Stimulated activated CD8-positive, alpha-beta memory T cell treated with anti-CD3 and anti-CD28 coated beads, Interleukin-12 subunit alpha, Interleukin-12 subunit beta, amount 100 ng/mL, for 24 hours (primary cell): ENCODE data around the gene CORO7.

ENCODE experiments used
- DNase-seq: peaks from one replicate; pipeline ENCODE4 v3.0.0-alpha.2; 2020; ENCODE audit errors: extremely low read depth

Gene CORO7

DNA sequence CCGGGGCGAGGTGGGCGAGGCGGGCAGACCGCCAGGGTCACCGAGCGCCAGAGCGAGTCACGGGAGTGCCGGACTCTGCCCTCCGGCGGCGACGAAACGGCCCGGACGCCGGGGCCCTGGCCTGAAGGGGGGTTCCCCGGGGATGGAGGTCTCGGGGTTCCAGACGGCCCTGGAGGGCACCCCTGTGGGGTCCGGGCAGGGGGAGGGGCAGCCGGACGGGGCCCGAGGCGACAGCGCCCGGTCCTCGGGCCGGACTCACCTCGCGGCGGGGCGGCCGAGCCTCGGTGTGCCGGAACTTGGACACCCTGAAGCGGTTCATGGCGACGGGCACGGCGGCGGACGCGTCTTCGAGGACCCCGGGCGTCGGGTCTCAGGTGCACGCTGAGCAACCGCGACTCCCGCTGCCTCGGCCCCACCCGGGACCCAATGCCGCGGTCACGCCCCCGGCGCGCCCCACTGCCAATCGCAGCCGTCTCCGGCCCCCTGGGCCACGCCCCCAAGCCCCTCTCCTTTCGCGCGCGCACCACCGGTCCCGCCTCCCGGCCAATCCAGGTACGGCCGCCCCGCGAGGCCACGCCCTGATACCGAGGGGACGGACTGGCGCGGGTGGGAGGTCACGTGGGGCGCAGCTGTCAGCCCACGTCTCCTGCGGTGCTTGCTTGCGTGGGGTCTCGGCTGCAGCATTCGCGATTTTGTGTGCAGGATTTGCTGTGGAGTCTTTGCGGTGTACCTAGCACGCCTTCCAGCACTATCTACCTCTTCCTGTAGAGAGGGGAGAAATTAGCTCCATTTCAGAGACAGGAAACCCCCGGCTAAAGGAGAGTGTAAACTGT lies at the start of gene CORO7:
Gene CORO7, minus strand, starts transcription at position 397 of the 833 bp plus-strand sequence. Its CDS starts 78 bp downstream, at position 319.
- DNase-seq: peak; percentile 98

DNA sequence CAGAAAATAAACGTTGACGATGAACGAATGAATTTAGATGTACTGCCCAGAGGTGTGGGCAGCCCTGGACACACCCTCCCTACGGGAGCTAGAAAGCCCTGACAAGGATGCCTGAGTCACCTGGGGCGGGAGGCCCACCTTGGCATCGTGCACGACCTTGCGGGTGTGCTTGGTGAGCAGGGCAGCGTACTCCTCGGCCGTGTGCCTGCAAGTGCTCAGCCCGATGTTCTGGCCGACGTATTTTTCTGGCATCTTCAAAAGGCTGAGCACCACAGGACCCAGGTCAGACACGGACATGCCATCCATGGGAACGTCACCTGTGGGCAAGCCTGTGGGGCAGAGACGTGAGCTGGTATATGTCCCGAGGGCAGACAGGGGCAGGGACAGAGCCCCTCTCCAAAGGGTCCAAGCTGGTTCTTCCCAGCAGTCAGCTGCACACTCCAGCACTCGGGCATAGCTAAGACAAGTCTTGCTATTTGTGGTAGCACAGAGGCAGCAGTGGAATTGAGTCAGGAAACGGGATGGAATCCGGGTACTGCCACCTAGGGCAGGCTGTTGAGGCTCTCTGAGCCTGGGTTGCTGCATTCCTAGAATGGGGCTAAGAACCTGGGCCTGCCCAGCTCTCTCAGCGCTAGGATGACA lies 47.2 kb upstream of the CORO7 start:
- DNase-seq: no peak

DNA sequence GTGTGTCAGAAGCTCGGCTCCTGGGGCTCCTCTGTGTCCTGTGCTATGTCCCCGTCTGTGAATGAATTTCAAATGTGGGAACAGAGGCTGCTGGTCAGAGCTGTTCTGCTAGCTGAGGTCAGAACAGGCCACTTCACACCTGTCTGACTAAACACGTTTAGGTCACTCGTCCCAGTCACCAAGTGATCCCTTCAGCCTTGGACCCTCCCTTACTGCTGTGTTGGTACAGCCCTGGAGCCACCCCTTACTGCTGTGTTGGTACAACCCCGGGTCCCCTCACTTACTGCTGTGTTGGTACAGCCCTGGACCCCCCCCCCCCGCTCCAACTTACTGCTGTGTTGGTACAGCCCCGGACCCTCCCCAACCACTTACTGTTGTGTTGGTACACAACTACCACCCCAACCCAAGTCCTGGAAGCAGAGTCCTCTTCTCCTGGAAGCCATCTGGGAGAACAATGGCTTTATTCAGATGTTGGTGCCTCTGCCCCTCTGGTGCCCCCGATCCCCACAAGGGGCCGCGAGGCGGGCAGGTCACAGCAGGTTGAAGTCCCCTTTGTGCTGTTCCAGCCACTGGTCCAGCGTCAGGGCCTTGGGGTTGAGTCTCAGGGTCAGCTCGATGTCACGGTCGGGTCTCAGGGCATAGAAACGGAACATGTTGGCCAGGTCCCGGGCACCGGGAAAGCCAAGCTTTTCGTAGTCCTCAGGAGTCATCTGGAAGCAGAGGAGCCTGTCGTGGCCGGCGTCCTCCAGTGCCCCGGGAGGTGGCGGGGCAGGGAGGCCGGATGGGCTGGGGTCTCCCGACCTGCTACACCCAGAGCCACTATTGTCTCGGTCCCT lies 45.1 kb upstream of the CORO7 start:
- no peak for DNase-seq

DNA sequence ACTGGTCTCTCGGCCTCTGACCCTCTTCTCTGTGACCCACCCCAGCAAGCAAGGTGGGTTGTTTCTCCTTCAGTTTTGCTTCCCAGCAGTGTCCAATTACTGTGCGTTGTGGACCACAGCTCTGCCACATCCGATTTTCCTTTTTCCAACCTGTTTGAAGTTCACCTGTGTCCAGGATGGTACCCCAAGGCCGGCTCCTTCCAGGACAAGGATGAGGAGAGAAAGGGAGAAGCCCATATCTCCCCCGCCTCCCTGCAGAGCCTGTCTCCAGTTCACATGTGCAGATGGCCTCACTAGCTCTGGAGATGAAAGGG lies 44.5 kb upstream of the CORO7 start:
- DNase-seq: no peak

DNA sequence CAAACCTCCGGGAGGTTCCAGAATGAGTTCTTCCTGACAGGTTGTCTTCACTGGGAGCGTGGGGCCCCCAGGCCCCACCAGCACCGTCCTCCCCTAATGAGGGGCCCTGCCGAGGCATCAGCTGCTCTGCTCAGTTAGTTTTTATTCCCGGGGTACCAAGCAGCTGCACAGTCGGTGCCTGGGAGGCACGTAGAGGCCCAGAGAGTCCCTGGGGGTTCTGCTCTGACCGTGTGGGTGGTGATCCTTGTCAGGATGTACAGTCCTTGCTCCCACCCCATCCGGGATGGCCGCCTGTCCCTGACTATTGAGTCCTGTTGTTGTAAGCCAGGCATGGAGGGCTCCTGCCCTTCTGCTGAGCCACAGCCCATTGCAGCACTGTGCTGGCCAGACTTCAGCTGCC lies 39.6 kb upstream of the CORO7 start:
- DNase-seq: no peak

DNA sequence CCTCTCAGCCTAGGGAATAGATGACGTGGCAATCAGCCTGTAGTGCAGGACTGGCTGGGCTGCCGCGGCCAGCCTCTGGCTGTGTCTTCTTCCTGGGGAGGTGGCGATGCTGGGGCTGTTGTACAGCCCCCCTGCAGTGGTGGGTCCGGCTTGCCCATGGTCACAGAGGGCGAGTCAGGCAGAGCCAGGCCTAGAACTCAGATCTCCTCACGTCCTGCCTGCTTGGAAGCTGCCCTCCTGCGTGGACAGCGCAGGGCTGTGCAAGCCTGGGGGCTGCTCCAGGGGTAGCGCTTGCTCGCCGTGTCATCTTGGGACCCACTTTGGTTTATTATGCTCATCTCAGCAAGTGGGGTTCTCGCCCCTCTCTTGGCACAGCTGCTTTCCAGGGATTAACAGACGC lies 38.7 kb upstream of the CORO7 start:
- DNase-seq: no peak

DNA sequence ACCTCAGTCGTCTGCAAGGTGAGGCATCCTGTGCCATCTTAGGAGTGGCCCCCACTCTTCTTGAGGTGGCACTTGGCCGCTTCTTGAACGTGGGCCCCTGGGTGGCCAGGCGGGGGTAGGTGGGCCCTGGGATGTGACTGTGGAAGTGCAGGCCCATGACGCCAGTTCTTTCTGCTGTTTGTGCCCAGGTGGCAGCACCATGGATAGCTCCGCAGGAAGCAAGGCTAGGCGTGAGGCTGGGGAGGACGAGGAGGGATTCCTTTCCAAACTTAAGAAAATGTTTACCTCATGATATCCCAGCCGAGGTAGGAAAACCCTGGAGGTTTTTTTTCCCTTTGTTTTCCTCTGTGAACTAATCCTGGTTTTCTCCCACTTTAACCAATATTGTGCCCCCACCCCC lies 38.2 kb upstream of the CORO7 start:
- DNase-seq: no peak

DNA sequence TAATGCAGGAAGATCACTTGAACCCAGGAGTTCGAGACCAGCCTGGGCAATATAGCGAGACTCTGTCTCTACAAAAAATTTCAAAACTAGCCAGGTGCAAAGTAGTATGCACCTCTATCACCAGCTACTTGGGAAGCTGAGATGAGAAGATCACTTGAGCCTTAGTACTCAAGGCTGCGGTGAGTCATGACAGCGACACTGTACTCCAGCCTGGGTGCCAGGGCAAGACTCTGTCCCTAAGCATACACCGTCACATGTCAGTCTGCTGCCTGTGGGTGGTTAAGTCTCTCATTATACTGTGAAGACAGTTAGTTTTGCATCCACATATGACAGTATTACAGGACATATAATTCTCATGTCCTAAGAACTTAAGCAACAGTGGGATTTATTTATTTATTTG lies 36.3 kb upstream of the CORO7 start:
- no peak for DNase-seq

DNA sequence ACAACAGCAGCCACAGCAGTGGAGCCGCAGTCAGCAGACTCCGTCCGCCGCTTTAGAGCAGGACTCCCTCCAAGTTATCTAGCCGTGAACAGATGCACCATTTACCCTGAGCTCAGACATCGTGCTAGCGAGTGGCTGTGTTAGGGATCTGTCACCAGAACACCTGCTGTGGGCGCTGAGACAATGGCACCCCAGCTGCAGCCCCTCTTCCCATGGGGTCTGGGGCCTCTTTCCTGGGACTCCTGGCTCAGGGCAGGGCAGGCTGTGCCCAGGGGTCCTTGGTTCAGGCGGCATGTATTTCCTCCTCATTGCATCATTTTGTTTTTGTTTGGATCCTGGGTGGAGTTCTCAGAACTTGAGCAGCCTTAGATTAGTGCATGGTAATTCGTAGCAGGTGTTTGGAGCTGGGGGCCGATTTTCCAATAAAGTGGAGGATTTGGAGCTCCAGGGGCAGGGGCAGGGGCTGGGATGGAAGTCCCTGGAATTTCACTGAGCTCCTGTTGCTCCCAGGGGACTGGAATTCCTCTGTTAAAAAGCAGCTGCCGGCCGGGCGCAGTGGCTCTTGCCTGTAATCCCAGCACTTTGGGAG lies 34.6 kb upstream of the CORO7 start:
- DNase-seq: no peak

DNA sequence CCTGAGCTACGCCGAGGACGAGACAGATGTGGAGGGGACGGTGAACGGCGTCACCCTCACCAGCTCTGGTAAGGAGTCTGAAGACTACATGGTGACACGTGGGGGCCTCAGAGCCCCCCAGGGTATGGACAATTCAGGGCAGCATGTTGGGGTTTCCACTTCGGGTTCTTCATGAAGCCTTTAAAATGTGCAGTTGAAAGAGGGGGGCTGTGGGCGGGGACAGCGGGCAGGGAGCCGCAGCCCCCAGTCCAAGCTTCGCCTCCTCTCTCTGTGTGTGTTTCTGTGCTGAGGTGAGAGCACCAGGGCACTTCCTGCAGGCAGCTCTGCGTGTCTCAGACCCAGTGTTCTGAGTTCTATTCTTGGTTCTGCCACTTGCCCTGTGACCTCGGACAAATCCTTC lies 34.0 kb upstream of the CORO7 start:
- no peak for DNase-seq

DNA sequence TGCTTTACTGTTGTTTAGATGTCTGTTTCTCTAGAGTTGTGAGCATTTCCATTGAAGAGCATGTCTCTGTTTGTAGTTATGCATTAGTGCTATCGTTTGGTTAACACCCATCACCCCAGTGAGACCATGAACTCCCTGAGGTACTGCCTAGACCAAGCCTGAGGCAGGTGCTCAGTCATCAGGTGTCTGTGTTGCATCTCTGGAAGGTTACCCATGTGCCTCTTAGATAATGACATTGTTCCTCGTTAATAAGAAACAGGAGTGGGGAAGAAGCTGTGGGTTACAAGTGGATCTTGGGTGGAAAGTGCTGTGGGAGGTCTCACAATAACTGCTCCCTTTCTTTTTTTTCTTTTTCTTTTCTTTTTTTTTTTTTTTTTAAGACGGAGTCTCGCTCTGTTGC lies 27.6 kb upstream of the CORO7 start:
- no peak for DNase-seq

DNA sequence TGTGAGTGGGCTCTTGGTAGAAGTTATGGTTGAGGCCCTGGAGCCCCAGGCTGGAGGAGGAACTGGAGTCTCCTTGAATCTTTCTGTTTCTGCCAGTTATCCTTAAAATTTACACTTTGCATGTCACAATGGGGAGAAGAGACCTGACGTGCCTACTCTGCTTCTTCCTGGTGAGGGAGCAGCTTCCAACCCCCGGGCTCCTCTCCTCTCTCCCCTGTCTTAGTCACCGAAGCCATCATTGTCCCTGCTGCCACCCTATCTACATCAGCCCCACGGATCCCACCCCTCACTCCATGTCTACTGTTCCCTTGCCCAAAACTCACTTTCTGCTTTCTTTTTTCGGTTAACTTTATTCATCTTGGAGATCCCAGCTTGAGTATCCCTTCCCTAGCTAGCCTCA lies 26.9 kb upstream of the CORO7 start:
- no peak for DNase-seq

DNA sequence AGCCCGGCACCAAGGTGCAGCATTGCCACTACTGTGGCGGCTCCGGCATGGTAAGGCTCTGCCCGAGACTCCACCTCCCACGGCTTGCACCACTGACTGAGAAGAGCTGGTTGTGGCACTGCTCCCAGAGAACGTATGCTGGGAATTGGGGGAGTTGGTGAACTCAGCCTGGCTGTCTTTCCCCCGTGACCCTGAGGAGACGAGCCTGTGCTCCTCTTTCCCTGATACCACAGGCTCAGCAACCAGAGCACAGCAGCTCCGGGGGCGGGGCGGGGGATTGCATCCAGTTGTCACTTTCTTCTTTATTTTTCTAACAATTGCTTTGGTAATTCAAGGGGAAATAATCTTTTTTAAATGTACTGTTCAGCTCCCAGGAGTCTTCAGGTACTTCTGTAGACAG lies 26.0 kb upstream of the CORO7 start:
- DNase-seq: no peak

DNA sequence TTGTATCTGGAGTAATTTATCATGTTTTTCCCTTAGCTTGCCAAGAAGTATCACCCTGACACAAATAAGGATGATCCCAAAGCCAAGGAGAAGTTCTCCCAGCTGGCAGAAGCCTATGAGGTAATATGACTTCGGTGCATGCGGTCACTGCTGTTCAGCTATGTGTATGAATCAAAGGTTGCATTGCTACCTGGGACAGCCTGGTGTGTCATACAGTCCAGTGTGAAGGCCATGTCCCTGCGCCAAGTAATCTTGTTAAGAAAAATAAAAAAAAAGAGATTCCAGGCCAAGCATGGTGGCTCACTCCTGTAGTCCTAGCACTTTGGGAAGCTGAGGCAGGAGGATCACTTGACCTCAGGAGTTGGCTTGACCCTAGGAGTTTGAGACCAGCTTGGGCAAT lies 21.0 kb upstream of the CORO7 start:
- no peak for DNase-seq

DNA sequence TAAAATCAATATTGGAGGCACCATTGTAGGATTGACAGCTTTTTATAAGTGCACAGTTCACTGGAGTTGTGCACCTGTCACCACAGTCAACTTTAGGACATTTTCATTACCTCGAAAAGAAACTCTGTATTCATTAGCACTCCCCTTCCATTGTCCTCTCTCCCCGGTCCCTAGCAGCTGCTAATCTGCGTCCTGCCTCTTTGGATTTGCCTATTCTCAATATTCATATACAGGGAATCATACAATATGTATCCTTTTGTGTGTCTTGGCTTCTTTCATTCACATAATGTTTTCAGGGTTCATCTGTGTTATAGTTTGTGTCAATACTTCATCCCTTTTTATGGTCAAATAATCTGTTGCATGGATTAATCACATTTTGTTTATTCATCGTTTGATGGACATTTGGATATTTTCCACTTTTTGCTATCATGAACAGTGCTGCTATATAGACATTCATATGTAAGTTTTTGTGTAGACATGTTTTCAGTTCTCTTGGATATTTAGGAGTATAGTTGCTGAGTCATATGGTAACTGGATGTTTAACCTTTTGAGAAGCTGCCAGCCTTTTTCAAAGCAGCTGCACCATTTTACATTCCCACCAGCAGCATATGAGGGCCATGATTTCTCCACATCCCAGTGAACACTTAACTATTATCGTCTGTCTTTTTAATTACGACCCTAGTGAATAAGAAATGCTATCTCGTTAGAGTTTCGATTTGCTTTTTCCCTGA lies 19.1 kb upstream of the CORO7 start:
- no peak for DNase-seq

DNA sequence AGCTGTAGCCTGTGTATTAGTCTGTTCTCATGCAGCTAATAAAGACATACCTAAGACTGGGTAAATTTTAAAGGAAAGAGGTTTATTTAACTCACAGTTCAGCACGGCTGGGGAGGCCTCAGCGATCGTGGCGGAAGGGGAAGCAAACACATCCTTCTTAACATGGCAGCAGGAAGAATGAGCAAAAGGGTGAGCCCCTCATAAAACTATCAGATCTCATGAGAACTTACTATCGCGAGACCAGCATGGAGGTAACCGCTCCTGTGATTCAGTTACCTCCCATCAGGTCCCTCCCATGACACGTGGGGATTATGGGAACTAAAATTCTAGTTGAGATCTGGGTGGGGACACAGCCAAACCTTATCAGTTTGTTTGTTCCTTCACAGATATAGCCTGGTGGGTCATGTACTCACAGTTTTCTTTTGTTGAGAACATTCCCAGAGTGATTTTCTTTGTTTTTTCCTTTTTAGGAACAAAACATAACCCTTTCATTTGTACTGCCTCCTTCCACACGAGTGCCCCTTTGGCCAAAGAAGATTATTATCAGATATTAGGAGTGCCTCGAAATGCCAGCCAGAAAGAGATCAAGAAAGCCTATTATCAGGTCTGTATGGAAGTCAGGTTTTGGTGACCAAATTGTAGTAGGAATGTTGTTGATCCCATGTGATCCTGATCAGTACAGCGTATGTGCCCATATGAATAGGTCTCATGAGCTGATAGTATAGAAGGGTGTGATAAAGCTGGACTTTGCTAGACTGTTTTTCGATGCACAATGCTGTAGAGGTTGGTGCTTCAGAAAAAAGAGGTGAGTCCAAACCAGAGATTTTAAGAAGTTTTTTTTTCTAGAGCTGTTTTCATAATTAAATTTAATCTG lies 17.8 kb upstream of the CORO7 start:
- no peak for DNase-seq

DNA sequence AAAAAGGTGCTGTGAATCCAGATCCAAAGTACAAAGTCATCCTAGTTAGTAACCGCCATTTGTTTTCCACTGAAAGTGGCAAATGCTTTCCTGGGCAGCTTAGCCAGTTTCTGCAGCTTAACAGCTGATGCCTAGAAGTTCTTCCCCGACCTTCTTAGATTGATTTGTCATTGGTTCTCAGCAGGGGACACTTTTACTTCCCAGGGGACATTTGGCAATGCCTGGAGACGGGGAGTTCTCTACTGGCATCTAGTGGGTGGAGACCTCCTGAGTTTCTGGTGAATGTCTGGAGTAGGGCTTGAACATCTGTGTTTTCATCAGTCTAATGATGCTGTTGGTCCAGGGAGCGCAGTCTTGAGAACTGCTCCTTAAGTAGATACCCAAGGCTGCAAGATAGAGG lies 16.8 kb upstream of the CORO7 start:
- DNase-seq: no peak

DNA sequence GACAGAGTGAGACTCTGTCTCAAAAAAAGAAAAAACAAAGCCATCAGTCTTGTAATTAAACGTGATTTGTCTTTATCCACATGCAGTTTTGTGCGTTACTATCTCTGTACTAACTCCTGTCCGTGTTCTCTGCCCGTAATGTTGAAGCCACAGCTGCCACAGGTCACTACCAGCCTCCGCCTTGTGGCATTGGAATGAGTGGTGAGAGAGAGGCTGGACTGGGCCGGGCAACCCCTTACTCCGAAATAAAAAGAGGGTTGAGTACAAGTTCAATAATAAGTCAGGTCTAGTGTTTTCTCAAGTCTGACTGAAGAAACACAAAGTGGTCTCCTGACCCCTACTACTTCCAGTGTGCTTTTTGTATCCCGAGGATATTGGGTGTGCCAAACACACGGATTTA lies 14.6 kb upstream of the CORO7 start:
- no peak for DNase-seq

DNA sequence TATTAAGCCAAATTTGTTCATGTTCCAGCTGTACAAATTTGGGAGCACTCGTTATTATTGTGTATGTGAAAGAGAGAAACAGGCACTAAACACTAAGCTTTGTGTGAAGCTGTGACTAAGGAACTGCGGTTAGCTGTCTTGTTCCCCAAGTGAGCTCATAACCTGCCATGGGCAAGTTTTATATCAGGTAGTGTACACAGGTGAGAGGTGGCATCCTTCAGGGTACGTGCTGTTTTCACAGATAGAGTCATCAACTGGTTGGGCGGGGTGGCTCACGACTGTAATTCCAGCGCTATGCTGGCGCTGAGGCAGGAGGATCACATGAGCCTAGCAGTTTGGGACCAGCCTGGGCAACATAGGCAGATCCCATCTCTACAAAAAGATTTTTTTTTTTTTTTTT lies 12.1 kb upstream of the CORO7 start:
- DNase-seq: no peak

DNA sequence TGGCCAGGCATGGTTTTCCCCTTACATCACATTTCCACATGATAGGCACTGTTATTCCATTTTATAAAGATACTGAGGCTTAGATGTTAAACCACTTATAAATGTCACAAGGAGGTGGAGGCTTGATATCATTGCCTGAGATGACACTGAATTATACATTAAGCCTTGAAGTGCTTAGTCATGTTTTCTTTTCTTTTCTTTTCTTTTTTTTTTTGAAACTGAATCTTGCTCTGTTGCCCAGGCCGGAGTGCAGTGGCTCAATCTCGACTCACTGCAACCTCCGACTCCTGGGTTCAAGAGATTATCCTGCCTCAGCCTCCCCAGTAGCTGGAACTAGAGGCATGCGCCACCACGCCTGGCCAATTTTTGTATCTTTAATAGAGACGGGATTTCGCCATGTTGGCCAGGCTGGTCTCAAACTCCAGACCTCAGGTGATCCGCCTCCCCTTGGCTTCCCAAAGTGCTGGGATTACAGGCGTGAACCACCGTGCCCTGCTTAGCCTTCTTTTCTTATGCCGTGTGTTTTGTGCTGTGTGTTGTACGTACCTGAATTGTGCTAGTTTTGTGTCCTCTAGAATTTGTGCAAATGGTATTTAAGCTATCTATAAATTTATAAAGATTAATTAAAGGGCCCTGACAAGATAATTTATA lies 10.5 kb upstream of the CORO7 start:
- DNase-seq: no peak
